GM10266 (cell line): ENCODE data around the gene ABCA13.
"Not testable (repeated sequence)": the region's sequence is repeated elsewhere in the genome, so short reads cannot be mapped to it uniquely, and the experiment has no call there.

Experiments used
- DNase-seq: peaks from one replicate; pipeline ENCODE4 v3.0.0; 2012; ENCODE audit errors: extremely low spot score
- TF ChIP-seq, protein P1 (sequence below): IDR thresholded peaks from 2 replicates; pipeline ENCODE4 v1.5.1; 2012; ENCODE audit warnings: mild to moderate bottlenecking, low read depth; ENCODE audit not compliant: control insufficient read depth, insufficient read depth; ENCODE audit errors: missing control alignments

ABCA13 gene

DNA sequence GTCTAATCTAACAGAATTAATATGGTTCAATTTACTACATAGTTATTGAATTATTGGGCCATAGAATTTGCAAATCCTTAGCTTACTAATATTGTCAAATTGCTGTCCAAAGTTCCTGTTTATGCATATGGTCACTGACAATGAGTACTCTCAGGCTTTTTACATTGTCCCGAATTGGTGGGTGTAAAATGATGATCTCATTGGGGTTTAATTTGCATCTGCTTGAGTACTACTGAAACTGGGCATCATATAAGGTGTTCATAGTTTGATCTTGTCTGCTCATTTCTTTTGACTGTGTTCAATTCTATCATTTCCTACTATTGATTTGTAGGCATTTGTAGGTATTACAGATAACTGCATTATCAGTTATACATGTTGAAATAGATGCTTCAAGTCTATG is 12.7 kb downstream of the ABCA13 start:
- no peak for DNase-seq
- TF ChIP-seq, protein P1, sequence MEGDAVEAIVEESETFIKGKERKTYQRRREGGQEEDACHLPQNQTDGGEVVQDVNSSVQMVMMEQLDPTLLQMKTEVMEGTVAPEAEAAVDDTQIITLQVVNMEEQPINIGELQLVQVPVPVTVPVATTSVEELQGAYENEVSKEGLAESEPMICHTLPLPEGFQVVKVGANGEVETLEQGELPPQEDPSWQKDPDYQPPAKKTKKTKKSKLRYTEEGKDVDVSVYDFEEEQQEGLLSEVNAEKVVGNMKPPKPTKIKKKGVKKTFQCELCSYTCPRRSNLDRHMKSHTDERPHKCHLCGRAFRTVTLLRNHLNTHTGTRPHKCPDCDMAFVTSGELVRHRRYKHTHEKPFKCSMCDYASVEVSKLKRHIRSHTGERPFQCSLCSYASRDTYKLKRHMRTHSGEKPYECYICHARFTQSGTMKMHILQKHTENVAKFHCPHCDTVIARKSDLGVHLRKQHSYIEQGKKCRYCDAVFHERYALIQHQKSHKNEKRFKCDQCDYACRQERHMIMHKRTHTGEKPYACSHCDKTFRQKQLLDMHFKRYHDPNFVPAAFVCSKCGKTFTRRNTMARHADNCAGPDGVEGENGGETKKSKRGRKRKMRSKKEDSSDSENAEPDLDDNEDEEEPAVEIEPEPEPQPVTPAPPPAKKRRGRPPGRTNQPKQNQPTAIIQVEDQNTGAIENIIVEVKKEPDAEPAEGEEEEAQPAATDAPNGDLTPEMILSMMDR: no peak

DNA sequence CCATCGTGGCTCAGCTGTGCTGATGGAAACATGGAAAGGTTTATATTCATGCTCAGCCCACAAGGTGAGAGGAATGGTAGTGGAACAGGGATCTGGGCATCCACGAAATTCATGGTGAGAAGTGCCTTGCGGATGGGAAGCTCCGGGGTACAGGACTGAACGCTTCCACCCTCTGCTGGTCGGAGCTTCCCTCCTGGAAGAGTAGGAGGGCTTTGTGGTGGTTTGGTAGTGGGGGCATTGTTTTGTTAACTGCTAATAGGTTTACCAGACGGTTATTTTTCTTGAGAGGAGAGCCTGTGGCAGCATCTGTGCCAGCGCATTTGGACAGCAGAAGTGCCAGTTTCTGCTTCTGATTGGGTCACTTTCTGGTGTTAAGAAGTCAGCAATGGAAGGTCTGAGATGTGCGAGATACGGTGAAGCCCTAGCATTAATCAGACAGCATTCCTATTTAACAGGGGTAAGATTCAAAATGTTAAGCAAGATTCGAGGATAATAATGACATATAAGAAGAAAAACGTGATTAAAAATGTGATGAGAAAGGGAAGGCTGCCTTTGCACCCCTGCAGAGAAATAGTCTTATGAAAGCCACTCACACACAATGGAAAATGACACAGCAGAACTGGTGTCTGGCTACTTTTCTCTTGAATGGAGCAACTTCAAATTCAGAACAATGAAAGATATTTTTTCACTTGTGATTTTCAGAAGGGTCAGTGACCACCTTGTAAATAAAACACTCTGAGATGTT is 17.7 kb downstream of the ABCA13 start:
- DNase-seq: no peak
- TF ChIP-seq, protein P1: no peak

DNA sequence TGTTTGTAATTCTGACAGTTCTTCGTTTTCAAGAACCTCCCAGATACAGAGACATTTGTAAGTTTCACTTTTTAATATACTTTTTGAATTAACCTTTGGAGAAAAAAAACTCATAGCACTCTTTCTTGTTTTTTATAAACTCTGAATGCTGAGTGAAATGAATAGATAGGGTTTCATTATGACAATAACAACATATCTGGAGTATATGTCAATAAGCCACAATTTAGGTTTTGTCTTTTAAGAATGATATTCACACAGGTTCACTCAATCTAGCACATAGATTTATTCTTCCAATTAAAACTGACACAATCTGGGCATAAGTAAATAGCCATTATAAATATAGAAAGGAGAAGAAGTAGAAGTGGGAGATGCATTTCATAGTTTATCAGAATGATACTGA is 21.7 kb downstream of the ABCA13 start:
- TF ChIP-seq, protein P1: no peak
- DNase-seq: no peak

DNA sequence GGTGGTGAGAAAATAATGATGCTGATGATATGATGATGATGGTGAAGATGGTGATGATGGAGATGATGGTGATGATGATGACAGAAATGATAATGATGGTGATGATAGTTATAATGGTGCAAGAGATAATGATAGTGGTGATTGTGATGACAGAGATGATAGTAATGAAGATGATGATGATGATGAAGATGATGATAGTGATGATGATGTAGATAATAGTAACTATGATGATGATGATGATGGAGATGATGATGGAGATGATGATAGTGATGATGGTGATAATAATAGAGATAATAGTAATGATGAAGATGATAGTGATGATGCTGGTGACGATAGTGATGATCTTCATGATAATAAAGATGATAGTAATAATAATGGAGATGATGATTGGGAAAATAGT is 22.2 kb downstream of the ABCA13 start:
- DNase-seq: no peak
- TF ChIP-seq, protein P1: no peak

DNA sequence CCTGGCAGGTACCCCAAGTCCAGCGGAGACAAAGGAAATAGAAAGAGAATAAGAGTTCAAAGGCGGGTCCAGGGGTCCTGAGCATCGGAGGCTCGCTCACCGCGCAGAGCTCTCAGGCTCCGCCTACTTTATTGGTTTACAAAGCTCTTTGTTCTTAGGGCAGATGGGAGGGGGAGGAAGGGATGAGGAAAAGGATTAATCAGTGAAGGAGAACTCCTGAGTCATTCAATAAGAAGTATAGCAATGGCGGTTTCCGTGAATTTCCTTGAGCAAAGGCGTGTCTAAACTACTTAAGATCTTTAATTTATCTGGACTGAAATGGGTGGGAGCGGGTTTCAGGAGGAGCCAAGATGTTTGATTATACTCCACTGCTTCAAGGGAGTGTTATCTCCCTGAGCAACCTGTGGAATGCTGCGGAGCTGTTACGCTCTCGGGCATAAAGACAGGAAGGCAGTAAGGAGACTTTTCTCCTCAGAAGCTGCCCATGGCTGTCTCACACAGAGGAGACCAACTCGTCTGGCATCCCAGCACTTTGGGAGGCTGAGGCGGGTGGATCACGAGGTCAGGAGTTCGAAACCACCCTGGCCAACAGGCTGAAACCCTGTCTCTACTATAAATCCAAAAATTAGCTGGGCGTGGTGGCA is 29.8 kb downstream of the ABCA13 start:
- not testable (repeated sequence) for DNase-seq

DNA sequence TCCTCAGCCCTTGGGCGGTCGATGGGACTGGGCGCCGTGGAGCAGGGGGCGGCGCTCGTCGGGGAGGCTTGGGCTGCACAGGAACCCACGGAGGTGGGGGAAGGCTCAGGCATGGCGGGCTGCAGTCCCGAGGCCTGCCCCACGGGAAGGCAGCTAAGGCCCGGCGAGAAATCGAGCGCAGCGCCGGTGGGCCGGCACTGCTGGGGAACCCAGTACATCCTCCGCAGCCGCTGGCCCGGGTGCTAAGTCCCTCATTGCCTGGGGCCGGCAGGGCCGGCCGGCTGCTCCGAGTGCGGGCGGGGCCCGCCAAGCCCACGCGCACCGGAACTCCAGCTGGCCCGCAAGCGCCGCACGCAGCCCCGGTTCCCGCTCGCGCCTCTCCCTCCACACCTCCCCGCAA is 31.7 kb downstream of the ABCA13 start:
- DNase-seq: not testable (repeated sequence)

DNA sequence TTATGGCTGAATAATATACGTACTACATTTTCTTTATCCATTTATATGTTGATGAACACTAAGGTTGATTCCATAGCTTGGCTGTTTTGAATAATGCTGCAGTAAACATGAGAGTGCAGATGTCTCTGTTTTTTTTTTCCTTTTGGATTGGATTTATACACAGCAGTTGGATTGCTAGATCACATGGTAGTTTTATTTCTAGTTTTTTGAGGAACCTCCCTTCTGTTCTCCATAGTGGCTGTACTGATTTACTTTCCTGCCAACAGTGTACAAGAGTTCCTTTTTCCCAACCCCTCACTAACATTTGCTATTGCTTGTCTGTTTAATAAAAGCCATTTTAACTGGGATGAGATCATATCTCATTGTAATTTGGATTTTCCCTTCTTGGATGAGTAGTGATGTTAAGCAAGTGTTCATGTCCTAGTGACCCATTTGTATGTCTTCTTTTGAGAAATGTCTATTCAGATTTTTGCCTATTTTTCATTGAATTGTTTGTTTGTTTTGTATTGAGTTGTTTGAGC is 36.0 kb downstream of the ABCA13 start:
- DNase-seq: no peak
- TF ChIP-seq, protein P1: no peak

DNA sequence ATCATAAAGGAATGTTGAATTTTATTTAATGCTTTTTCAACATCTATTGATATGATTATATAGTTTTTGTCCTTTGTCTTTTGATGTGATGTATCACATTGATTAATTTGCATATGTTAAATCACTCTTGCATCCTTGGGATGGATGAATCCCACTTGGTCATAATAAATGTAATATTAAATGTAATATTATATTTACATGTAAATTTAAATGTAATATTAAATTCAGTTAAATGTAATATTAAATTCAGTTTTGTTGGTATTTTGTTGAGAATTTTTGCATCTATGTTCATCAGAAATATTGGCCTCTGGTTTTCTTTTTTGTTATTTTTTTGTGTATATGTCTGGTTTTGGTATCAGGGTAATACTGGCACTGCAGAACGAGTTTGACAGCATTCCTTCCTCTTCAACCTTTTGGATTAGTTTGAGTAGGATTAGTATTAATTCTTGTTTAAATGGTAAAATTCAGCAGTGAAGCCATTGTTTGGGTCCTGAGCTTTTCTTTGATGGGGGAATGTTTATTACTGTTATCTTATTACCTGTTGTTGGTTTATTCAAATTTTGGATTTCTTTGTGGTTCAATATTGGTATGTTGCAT is 37.8 kb downstream of the ABCA13 start:
- TF ChIP-seq, protein P1: no peak
- no peak for DNase-seq
